Measurements from ENCODE around the gene LGR4.

The LGR4 gene

DNA sequence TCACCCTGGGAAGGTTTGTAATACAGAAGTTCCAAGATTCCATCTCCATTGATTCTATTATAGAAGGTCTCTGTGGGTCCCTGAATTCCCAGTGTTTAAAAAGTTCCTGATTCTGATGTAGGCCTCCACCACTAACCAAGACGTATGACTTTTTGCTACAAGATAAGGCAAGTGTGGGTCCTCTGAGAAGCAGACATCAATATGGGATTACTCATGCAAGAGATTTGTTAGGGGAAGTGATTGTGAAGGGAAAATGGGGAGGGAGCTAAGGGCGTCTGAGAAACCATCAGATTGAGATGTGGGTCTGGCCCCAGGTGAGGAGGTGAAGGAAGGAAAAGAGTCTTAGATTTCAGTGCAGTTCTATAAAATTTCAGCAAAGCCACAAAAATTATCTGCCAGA lies 10.2 kb upstream of the LGR4 start:
- no peak for DNase-seq

DNA sequence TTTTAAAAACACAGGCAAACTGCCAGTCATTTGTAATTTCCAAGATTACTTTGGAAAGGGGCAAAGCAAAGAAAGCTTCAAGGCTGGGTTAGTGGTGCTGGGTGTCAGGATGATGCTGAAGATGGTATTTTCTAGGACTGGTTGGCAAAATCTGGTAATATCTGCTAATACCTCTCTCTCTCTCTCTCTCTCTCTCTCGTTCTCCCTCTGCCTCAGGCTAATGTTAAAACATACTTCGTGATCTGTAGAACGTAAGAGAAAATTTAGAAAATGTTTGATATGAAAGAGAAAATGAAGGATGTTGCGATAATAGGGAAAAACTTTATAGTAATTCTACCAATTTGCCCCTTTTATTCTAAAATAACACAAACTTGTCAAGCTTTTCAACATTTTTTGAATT lies 9.4 kb upstream of the LGR4 start:
- no peak for DNase-seq

DNA sequence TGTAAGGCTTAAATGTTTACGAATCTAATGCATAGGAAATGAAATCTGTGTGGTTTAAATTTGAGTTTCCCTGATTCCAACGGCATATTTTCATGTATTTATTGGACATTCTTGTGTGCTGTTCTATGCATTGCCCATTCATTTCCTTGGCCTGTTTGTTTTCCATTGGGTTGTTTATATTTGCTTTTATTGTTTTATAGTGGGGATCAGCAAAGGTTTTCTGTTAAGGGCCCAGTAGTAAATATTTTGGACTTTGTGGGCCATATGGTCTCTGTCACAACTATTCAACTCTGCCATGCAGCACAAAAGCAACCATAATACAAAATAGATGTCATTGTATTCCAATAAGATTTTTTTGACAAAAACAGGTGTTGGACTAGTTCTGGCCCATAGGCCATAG lies 5.2 kb upstream of the LGR4 start:
- no peak for DNase-seq

DNA sequence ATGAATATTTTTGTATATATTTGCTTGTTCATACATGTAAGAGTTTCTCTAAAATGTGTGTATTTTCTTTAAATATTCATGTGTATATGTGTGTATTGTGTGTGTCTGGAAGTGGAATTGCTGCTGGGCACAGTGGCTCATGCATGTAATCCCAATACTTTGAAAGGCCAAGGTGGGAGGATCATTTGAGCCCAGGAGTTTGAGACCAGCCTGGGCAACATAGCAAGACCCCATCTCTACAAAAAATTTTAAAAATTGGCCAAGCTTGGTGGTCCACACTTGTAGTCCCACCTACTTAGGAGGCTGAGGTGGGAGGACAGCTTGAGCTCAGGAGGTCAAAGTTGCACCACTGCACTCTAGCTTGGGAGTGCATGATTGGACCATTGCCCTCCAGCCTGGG lies 4.7 kb upstream of the LGR4 start:
- no peak for DNase-seq

- DNase-seq, result no peak
Observed at GRCh38 chr11:27475622-27476021, 3.0 kb upstream of the LGR4 start.

DNA sequence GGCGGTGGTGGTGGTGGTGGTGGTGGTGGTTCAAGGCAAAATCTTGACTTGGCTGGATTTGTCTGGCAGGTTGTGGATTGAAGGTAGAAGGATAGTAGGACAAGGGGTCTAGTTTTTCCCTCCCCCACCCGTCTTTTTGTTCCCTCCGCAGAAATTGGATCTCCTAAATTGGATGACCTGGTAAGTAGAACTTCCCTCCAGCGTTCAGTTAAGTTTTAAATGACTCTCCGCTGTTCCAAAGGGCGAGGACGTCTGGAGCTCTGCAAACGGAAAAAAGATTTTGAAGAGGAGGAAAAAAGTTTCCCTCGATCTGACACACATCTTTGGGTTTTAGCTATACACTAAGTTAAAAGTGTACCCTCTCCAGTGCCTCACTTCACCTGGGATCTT lies 422 bp upstream of the LGR4 start:
- DNase-seq, result no peak

DNA sequence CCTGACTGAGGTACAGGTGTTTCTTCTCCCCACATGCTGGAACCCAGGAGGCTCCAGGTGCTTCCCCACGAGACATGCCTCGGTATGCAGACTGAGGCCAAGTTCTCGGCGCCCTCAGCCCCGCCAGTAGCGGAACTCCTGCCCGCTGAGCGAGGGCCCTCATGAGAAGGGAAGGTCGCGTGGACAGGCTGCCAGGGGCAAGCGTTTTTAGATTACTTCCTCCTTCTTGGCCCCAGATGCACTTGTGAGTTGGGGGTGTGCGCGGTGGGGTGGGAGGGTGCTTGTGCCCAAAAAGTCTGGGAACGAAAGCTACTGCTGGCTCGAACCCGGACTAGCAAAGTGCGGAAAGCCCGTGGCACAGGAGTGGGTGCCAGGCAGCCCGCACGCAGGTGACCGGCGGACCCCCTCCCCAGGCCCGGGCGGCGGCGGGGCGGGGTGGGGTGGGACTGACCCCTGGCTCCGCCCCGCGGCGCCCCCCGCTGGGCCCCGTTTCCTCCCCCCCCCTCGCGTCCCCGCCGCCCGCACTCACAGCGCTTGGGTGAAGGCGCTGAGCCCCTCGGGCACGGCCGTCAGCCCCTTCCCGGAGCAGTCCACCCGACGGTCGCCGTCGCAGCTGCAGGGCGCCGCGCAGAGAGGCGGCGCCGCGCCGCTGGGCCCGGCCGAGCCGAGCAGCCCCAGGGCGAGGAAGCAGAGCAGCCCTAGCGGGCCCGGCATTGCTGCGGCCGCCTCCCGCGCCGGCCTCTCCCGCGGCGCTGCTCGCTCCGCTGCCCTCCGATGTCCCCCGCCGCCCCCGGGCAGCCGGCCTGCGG lies 797 bp downstream of the LGR4 start:
- DNase-seq, result peak; percentile 21

GRCh38 chr11:27470826-27471588 lies 1.6 kb downstream of the LGR4 start:
- DNase-seq, result no peak

DNA sequence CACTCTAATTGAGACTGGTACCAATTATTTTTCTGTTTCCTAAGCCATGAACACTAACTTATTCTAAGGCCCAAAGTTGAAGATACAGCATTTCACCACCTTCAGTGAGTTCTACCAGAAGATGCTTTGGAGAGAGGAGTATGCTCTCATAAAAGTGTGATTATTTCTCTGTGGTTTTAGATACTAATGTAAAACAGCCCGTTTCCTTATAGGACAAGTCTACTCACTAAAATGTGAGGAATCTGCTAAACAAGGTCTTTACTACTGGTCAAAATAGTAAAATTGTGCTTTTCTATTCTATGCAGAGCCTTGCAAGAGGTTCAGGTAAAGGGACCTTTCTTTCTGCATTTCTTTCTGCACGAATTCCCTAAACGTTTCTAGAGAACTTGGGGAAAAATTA lies 2.4 kb downstream of the LGR4 start:
- DNase-seq, result no peak

GRCh38 chr11:27468995-27469695 lies 3.4 kb downstream of the LGR4 start:
- no peak for DNase-seq

DNA sequence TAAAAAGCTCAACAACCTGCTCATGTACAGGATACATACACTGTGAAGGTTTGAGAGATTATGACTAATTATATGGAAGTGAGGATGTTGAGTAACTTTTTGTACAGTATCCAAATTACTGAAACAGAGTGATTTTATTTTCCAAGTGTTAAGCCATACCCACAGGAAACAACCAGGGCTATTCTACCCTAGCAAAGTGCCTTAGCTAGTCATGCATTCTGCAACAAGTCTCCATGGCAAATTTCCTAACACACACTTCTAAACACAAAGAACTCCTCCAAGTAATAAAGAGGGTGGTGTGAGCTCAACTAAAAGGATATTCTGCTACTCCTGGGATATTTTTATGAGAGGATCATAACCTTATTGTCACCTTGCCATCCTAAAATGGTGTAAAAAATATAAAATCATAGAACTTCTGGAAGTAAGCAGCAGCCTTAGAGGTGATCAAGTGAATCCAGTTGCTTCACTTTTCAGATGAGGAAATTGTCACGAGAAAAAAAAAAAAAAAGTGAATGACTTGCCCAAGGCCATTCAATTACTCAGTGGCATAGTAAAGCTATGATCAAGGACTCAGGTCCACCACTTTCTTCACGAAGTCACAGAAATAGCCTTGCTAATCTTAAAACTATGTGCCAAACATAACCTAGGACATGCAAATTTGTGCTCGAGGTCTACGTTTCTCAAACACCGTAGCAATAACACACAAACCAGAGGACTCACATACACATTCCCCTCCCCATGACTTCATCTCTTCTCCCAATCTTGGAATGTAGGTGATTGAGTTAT lies 4.2 kb downstream of the LGR4 start:
- DNase-seq, result no peak

- no peak for DNase-seq
Observed at GRCh38 chr11:27467181-27467913, 5.2 kb downstream of the LGR4 start.

DNA sequence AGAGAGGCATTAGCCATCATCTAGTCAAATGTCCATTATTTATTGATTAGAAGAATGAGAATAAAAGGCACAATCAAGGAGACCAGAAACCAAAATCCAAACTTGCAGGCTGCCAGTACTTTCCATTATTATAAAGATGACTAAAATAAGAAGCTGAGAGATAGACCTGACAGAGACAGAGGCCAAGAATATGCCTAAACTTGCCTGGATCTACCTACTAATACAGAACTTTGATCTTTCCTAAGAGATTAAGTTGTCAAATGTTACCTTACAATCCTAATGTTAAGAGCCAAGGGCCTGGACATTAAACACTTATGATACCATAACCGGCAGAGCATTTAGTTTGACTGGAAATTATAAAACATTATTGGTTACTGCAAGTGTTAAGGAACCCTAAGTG lies 6.2 kb downstream of the LGR4 start:
- DNase-seq, result no peak

DNA sequence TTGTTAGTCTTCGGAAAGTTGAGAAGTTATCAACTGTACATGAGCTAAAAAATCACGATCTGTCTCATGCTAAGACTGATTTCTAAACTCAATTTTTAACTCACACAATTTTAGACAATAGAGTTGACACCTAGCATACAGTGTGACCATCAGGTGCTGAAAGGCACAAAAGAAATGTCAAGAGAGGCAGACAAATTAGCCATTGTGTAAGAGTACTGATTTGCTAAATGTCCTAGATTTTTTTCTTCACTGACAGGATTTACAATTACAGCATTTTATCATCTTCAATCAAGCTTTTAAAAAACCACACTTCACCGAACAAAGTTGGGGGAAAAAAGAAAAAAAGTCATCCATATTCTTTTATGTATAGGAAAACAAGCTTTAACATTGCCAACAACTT lies 7.0 kb downstream of the LGR4 start:
- DNase-seq, result no peak

DNA sequence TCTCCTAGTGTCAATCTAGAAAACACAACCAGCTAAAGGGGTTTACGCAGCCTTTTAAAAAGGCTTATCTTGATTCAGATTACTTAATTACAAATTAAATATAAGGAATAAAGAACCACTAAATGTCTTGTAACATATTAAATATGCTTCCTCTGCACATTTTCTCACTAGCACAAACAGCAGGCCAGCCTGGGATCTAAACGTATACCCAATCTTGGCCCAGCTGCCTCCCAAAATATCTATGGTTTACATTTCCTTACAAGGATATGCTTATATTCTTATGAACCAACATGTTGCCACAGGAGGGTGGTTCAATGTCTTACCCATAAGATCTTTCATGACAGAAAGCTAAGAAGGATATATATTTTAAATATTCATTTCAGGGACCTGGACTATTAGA lies 7.7 kb downstream of the LGR4 start:
- no peak for DNase-seq

DNA sequence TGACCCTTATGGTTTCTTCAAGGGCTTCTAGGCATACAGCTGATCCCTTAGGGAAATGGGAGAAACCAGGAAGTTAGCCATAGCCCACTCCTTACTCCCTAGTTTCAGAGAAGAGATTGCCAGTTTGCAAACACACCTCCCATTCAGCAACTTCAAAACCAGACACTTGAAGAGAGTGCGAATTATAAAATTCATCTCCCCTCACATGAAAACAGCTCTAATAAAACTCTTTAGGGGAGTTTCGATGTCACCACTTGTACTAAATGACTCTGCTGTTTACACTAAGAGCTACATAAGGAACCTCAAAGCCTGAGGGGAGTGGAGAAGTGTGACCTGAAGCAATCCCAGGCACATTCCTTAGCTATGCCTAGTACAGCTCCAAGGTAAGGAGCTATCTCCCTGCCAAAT lies 8.3 kb downstream of the LGR4 start:
- DNase-seq, result no peak

DNA sequence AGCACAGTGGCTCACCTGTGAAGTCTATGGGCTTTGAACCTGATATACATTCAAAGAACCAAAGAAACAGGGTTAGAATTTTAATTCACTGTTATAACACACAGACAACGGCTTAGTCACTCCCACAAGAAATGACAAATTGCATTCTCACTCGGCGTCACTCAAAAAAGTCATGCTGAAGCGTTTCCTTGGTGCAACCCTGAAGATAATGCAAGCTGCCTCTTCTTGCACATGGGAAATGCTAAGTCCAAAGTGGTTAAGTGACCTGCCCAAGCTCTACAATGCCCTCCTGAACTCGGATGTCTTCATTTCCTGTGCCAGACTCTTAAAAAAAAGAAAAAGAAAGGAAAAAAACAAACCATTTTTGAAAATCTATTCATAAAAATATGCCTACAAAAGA lies 10.0 kb downstream of the LGR4 start:
- DNase-seq, result no peak

DNA sequence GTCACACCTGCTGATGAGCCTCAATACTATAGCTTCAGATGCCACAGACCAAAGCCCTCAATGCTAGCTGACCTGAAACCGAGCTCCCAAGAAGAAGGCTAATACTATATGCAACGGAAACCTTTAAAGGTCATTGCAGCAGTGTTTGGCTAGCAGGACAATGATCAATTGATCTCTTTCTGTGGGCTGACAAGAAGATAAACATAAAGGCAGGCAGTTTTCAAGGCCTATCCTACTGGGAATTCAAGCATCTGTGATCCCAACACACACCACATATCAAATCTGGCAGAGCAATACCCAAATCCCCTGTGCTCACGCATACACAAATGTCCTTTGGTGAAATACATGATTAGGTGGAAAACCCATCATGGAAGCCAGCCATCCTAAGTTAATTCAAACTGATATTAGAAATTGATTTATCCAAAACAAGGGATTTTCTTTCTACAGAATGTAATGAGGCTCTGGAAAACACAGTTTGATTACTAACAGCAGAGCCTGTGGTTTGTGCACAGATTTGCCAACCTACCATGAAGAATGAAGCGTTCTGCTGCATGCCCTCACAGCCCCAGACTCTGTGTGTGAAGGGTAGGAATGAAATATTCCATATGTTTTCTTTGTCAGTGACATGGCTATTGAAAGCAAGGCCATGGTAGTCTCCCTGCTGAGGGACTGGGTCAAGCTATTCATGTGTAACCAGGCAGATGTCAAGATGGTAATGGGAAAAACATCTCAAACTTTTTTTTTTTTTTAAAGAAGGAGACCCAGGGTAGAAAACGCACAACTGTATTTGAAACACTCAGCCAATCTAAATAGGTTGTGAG lies 12.2 kb downstream of the LGR4 start:
- no peak for DNase-seq

DNA sequence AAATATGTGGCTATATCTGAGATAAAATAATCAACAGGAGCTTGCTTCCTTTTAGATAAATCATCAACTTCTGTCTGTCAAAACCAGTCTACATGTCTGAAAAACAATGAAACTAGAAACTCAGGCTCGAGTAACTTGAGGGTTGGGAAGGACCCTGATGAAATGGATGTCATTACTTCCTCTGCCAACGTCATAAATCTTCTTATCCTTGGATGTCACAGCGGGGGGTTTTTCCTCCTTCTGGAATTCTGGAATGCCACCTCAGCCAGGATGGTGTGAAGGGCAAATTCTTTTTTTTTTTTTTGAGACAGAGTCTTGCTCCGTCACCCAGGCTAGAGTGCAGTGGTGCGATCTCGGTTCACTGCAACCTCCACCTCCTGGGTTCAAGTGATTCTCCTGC lies 13.4 kb downstream of the LGR4 start:
- no peak for DNase-seq

DNA sequence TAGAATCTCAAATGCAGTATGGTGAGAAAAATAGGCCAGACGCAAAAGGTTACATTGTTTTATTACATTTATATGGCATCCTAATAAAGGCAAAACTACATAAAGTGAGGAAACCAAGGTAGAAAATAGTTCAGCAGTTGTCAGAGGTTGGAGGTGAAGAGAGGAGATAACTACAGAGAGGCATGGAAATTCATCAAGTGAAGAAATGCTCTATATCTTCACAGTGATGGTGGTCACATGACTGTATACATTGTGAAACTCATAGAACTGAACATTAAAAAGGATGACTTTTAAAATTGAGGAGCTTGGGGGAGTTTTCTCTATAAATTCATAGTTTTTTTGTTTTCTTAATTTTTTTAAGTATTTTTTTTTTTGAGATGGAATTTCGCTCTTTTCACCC lies 14.4 kb downstream of the LGR4 start:
- DNase-seq, result no peak

DNA sequence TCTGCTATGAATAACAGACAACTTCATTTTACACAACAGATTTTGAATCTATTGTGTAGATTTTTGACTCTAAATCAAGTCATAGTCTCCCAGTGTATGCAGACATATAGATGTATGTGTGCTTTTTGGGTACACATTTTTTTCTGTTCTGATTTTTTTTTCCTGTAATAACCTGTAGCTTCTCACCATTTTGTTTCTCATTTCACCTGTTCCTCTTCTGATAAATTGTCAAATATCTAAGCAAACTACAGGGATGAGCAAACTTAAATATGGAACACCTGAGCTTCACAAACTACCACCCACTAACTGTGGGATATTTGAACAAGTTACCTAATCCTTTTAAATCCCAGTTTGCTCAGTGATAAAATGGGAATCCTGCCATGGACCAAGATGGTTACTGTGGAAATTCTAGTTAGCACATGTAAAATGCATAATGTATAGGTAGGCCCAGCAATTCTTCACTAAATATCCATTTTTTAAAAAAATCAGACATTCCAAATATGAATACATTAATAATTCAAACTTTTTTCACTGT lies 15.7 kb downstream of the LGR4 start:
- no peak for DNase-seq

Measured in activated naive CD4-positive, alpha-beta T cell treated with anti-CD3 and anti-CD28 coated beads, Interleukin-2, amount 50 U/mL, for 16 hours (primary cell).